OCI-LY1 (cell line): ENCODE measurements around the gene ZNF33A.

ENCODE experiments used
- H2AFZ ChIP-seq: fragments of 200-600 bp; sonication (generic), shearing (Covaris generic); 2 replicates; pipeline ENCODE4 v1.6.0; 2014; ENCODE audit warnings: antibody characterized with exemption, mild to moderate bottlenecking, low read length
- H3F3A ChIP-seq: fragments of 200-600 bp; sonication (generic), shearing (Covaris generic); 2 replicates; pipeline ENCODE4 v1.6.0; 2014; ENCODE audit warnings: mild to moderate bottlenecking, antibody characterized with exemption, low read length, moderate library complexity; ENCODE audit not compliant: insufficient read depth
- H3K27ac ChIP-seq: fragments of 200-600 bp; sonication (generic); 2 replicates; pipeline ENCODE4 v1.5.1; 2014; ENCODE audit warnings: low read length, mixed run types, mild to moderate bottlenecking, low read depth; ENCODE audit not compliant: poor library complexity, severe bottlenecking
- H3K27me3 ChIP-seq: fragments of 200-600 bp; sonication (generic); 2 replicates; pipeline ENCODE4 v1.6.0; 2014; ENCODE audit warnings: antibody characterized with exemption, mild to moderate bottlenecking, low read length, moderate library complexity; ENCODE audit not compliant: insufficient read depth
- H3K36me3 ChIP-seq: fragments of 200-600 bp; sonication (generic); 2 replicates; pipeline ENCODE4 v1.6.1; 2014; ENCODE audit warnings: mild to moderate bottlenecking, antibody characterized with exemption, low read length, moderate library complexity, mixed read lengths; ENCODE audit not compliant: insufficient read depth
- H3K4me1 ChIP-seq: fragments of 200-600 bp; sonication (generic); 2 replicates; pipeline ENCODE4 v1.5.1; 2014; ENCODE audit warnings: mild to moderate bottlenecking, low read length, moderate library complexity; ENCODE audit not compliant: insufficient read depth, severe bottlenecking
- H3K4me2 ChIP-seq: fragments of 200-600 bp; sonication (generic), shearing (Covaris generic); 2 replicates; pipeline ENCODE4 v1.6.1; 2014; ENCODE audit warnings: low read length
- H3K4me3 ChIP-seq: fragments of 200-600 bp; sonication (generic); 2 replicates; pipeline ENCODE4 v1.5.1; 2014; ENCODE audit warnings: low read length, low read depth, mild to moderate bottlenecking, mixed read lengths; ENCODE audit not compliant: poor library complexity, severe bottlenecking
- H3K79me2 ChIP-seq: fragments of 200-600 bp; shearing (Covaris generic); 2 replicates; pipeline ENCODE4 v1.6.1; 2016; ENCODE audit warnings: mixed run types, low read length, mixed read lengths; ENCODE audit not compliant: insufficient read depth
- H3K9ac ChIP-seq: fragments of 200-600 bp; sonication (generic), shearing (Covaris generic); 2 replicates; pipeline ENCODE4 v1.6.1; 2014; ENCODE audit warnings: mild to moderate bottlenecking, low read length, mixed read lengths
- H3K9me2 ChIP-seq: fragments of 200-600 bp; sonication (generic), shearing (Covaris generic); 2 replicates; pipeline ENCODE4 v1.6.1; 2014; ENCODE audit warnings: low read depth, mild to moderate bottlenecking, low read length, mixed read lengths
- H3K9me3 ChIP-seq: fragments of 200-600 bp; shearing (Covaris generic); 2 replicates; pipeline ENCODE4 v1.6.1; 2014; ENCODE audit warnings: low read length, mixed read lengths
- H4K20me1 ChIP-seq: fragments of 200-600 bp; sonication (generic), shearing (Covaris generic); 2 replicates; pipeline ENCODE4 v1.6.0; 2016; ENCODE audit warnings: mild to moderate bottlenecking, low read length; ENCODE audit not compliant: insufficient read depth
- EZH2 ChIP-seq: fragments of 200-600 bp; sonication (generic), shearing (Covaris generic); IDR thresholded peaks from 2 replicates; pipeline ENCODE4 v1.8.0; 2017; ENCODE audit warnings: borderline replicate concordance, mixed run types, mild to moderate bottlenecking, antibody characterized with exemption, low read length, moderate library complexity, mixed read lengths
- TF ChIP-seq, protein P1 (sequence below): fragments of 200-600 bp; sonication (generic), shearing (Covaris generic); IDR thresholded peaks from 2 replicates; pipeline ENCODE4 v1.5.1; 2017; ENCODE audit warnings: mild to moderate bottlenecking, antibody characterized with exemption, low read length, moderate library complexity, mixed read lengths

ZNF33A gene

DNA sequence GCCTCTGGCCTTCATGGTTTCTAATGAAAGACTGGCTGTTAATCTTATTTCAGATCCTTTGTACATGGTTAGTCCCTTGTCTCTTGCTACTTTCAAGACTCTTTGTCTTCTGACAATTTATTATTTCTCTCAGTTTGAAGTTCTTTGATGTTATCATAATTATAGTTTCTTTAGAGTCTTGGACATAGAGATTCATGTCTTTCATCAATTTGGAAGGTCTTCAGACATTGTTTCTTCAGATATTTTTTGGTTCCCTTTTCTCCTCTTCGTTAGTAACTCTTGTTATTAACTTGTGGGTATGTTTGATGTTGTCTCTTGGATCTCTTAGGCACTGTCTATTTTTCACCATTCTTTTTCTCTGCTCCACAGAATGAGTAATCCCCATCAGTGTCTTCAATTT, 92.4 kb downstream of the ZNF33A start:
- TF ChIP-seq EZH2 = no peak
- TF ChIP-seq, protein P1, sequence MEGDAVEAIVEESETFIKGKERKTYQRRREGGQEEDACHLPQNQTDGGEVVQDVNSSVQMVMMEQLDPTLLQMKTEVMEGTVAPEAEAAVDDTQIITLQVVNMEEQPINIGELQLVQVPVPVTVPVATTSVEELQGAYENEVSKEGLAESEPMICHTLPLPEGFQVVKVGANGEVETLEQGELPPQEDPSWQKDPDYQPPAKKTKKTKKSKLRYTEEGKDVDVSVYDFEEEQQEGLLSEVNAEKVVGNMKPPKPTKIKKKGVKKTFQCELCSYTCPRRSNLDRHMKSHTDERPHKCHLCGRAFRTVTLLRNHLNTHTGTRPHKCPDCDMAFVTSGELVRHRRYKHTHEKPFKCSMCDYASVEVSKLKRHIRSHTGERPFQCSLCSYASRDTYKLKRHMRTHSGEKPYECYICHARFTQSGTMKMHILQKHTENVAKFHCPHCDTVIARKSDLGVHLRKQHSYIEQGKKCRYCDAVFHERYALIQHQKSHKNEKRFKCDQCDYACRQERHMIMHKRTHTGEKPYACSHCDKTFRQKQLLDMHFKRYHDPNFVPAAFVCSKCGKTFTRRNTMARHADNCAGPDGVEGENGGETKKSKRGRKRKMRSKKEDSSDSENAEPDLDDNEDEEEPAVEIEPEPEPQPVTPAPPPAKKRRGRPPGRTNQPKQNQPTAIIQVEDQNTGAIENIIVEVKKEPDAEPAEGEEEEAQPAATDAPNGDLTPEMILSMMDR = no peak
- H3K4me3 ChIP-seq = no peak overlapping the region

DNA sequence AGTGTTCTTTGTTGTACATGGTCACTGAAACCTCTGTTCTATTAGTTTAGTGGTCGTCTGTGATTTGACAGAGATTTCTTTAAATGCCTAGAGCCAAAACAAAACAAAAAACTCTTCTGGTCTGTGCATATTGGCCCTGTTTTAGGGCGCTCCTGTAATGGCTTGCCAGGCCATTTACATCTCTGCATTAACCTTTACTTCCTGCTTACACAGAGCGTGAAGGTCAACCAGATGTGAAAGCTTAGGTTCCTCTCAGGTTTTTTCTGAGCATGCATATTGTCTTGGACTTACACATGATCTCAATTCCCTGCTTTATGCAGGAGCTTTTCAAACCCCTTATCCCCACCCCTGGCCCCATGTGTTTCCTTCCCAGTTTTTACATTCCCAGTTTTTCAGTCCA, 93.3 kb downstream of the ZNF33A start:
- Histone ChIP-seq H3K27me3 (no peaks in the 10 kb centered on the region), H2AFZ (no peak overlapping the region), H3K9me3 (peaks cover 18% of the 10 kb centered on the region), H3K9me2 (no peaks in the 10 kb centered on the region), H3K27ac (no peak overlapping the region), H3K9ac (no peak overlapping the region), H3F3A (0 out of 2 replicates have a peak, but pooled peaks cover 3% of the 10 kb centered on the region), H3K4me2 (no peak overlapping the region), H4K20me1 (no peaks in the 10 kb centered on the region), H3K4me1 (no peaks in the 10 kb centered on the region), H3K79me2 (no peaks in the 10 kb centered on the region), H3K36me3 (peaks cover 80% of the 10 kb centered on the region), H3K4me3 (no peak overlapping the region)
- TF ChIP-seq, protein P1 = no peak
- no peak for TF ChIP-seq EZH2

More for the DNA sequence above, 92.4 kb downstream of the ZNF33A start:
- H3K9me2 ChIP-seq = no peaks in the 10 kb centered on the region
- H4K20me1 ChIP-seq = no peaks in the 10 kb centered on the region
- no peak overlapping the region for H2AFZ ChIP-seq
- no peaks in the 10 kb centered on the region for H3K79me2 ChIP-seq
- H3K9ac ChIP-seq = no peak overlapping the region
- H3K4me2 ChIP-seq = no peak overlapping the region
- H3K4me1 ChIP-seq = no peaks in the 10 kb centered on the region
- 0 out of 2 replicates have a peak, but pooled peaks cover 3% of the 10 kb centered on the region for H3F3A ChIP-seq
- no peak overlapping the region for H3K27ac ChIP-seq
- peaks cover 89% of the 10 kb centered on the region for H3K36me3 ChIP-seq
- H3K9me3 ChIP-seq = peaks cover 20% of the 10 kb centered on the region
- no peaks in the 10 kb centered on the region for H3K27me3 ChIP-seq

DNA sequence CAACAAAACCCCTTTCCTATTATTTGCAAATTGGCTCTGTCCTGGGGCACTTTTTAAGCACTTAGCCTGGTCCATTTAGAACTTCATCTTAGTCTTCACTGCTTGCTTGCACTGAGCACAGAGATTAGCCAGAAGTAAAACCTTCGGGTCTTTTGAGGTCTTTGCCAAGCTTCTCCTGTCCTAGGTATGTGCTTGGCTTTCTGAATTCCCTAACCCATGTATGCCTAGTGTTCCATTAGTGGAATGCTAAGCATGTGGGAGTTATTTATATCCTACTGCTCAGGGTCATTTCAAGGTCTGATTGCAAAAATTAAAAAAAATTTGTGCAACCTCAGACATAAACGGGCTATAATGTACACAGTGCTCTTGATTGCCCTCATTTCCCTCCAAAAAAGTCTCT, 101.7 kb downstream of the ZNF33A start:
- no peak overlapping the region for H3K4me3 ChIP-seq
- peaks cover 38% of the 10 kb centered on the region for H3K36me3 ChIP-seq
- no peaks in the 10 kb centered on the region for H3F3A ChIP-seq
- H3K79me2 ChIP-seq = no peaks in the 10 kb centered on the region
- H3K9ac ChIP-seq = no peak overlapping the region
- H3K27ac ChIP-seq = no peak overlapping the region
- no peaks in the 10 kb centered on the region for H3K9me2 ChIP-seq
- no peaks in the 10 kb centered on the region for H4K20me1 ChIP-seq
- H3K4me2 ChIP-seq = no peak overlapping the region
- H3K27me3 ChIP-seq = no peaks in the 10 kb centered on the region
- H3K4me1 ChIP-seq = no peaks in the 10 kb centered on the region
- H2AFZ ChIP-seq = no peak overlapping the region
- H3K9me3 ChIP-seq = peaks cover 17% of the 10 kb centered on the region
- TF ChIP-seq EZH2 = no peak
- TF ChIP-seq, protein P1 = no peak
